GM12878 (cell line): ENCODE data around the gene KLHL3. TPM values are rescaled to one million over a fixed set of nuclear protein-coding genes. Genes with fewer than 3 reads are reported as not detected.

Source experiments
- ATAC-seq: fragments of 200-7000 bp; cut with Tn5 transposase; 3 replicates; pipeline ENCODE4 v1.9.1; 2020; ENCODE audit warnings: mild to moderate bottlenecking, moderate library complexity
- BruUV-seq: library from RNA; stranded (reverse); fragments of 400-500 nt; replicated peaks from 2 replicates; lab custom pipeline; 2021; lab: Mats Ljungman, UMichigan
- CTCF ChIA-PET: fragments of 300-600 bp; sonication (Branson Sonifier 250); formaldehyde crosslinking; extraction: SDS; loops from one replicate; lab custom pipeline; 2021; ENCODE audit warnings: inconsistent platforms; lab: Yijun Ruan, JAX
- POLR2A ChIA-PET: fragments of 350-600 bp; formaldehyde crosslinking; extraction: SDS; loops from one replicate; lab custom pipeline; 2021; ENCODE audit warnings: inconsistent platforms; lab: Charles Lee
- RAD21 ChIA-PET: fragments of 300-600 bp; sonication (Branson Sonifier 250); formaldehyde crosslinking; loops from one replicate; lab custom pipeline; 2023; ENCODE audit warnings: antibody characterized with exemption; ENCODE audit not compliant: unreplicated experiment; lab: Charles Lee
- SMC1A ChIA-PET: fragments of 300-600 bp; sonication (Branson Sonifier 250); formaldehyde crosslinking; loops from one replicate; lab custom pipeline; 2023; ENCODE audit not compliant: unreplicated experiment, uncharacterized antibody; lab: Charles Lee
- DNase-seq: peaks from one replicate; pipeline ENCODE4 v3.0.0-alpha.2; 2011; ENCODE audit warnings: low read depth, low spot score
- FAIRE-seq: peaks from 3 replicates; lab custom pipeline; 2011; peaks lifted over from hg19 to GRCh38; lab: Jason Lieb, UNC
- H2AFZ ChIP-seq: 2 replicates; pipeline ENCODE4 v1.6.0; 2011; ENCODE audit warnings: low read depth, low read length, control low read depth; ENCODE audit not compliant: control insufficient read depth
- H3K27ac ChIP-seq: 2 replicates; pipeline ENCODE4 v1.5.1; 2011; ENCODE audit warnings: control low read depth; ENCODE audit not compliant: control insufficient read depth, insufficient read depth
- H3K27me3 ChIP-seq, 2 experiments: replicated peaks in 1 of 2; 2 replicates each; pipeline versions ENCODE4 v1.6.0 to v1.6.1; 2011; ENCODE audit warnings: low read length in 1 of 2; ENCODE audit not compliant: control insufficient read depth in 2 of 2, insufficient read depth in 2 of 2
- H3K36me3 ChIP-seq, 2 experiments: 2 replicates each; pipeline ENCODE4 v1.5.1; 2011; ENCODE audit warnings: low read length in 1 of 2; ENCODE audit not compliant: control insufficient read depth in 2 of 2, insufficient read depth in 2 of 2
- H3K4me1 ChIP-seq: 2 replicates; pipeline ENCODE4 v1.6.1; 2011; ENCODE audit warnings: mild to moderate bottlenecking, low read length, moderate library complexity, mixed read lengths; ENCODE audit not compliant: control insufficient read depth, insufficient read depth
- H3K4me2 ChIP-seq: 2 replicates; pipeline ENCODE4 v1.6.0; 2011; ENCODE audit warnings: control low read depth; ENCODE audit not compliant: control insufficient read depth, insufficient read depth
- H3K4me3 ChIP-seq: fragments of 200-600 bp; sonication (generic); 2 replicates; pipeline ENCODE4 v1.5.1; 2016
- H3K79me2 ChIP-seq: 2 replicates; pipeline ENCODE4 v1.6.0; 2011; ENCODE audit warnings: low read length; ENCODE audit not compliant: control insufficient read depth, insufficient read depth
- H3K9ac ChIP-seq: 2 replicates; pipeline ENCODE4 v1.8.0; 2011; ENCODE audit warnings: low read length, control low read depth, mixed read lengths; ENCODE audit not compliant: control insufficient read depth, insufficient read depth
- H3K9me3 ChIP-seq: replicated peaks from 3 replicates; pipeline ENCODE4 v1.5.1; 2011; ENCODE audit warnings: mild to moderate bottlenecking, low read length; ENCODE audit not compliant: control insufficient read depth, insufficient read depth
- H4K20me1 ChIP-seq: 2 replicates; pipeline ENCODE4 v1.6.0; 2011; ENCODE audit not compliant: control insufficient read depth, insufficient read depth
- ATF7 ChIP-seq: fragments of 450-650 bp; IDR thresholded peaks from 2 replicates; pipeline ENCODE4 v1.6.1; 2016; ENCODE audit warnings: low read depth, mild to moderate bottlenecking
- BCLAF1 ChIP-seq: fragments of 450-650 bp; IDR thresholded peaks from 2 replicates; pipeline ENCODE4 v1.6.1; 2017; ENCODE audit warnings: antibody characterized with exemption, mild to moderate bottlenecking, moderate library complexity
- ETV6 ChIP-seq, 2 experiments: fragments of 450-650 bp in 1 of 2; IDR thresholded peaks in 1 of 2; conservative IDR thresholded peaks in 1 of 2; 2 replicates each; pipeline ENCODE4 v1.6.1; 2014; ENCODE audit warnings: antibody characterized with exemption in 1 of 2, borderline replicate concordance in 1 of 2, low read depth in 1 of 2, mild to moderate bottlenecking in 1 of 2, moderate library complexity in 1 of 2
- HDAC6 ChIP-seq: fragments of 200-600 bp; sonication (generic); IDR thresholded peaks from one replicate; pipeline ENCODE4 v1.8.0; 2017; ENCODE audit warnings: antibody characterized with exemption; ENCODE audit not compliant: unreplicated experiment
- PAX5 ChIP-seq: IDR thresholded peaks from 2 replicates; pipeline ENCODE4 v1.6.1; 2011; ENCODE audit warnings: low read depth, low read length, borderline replicate concordance
- SP1 ChIP-seq: IDR thresholded peaks from one replicate; pipeline ENCODE4 v1.6.1; 2011; ENCODE audit warnings: low read depth, low read length
- SUZ12 ChIP-seq: fragments of 200-600 bp; sonication (generic); IDR thresholded peaks from one replicate; pipeline ENCODE4 v1.6.1; 2018; ENCODE audit warnings: antibody characterized with exemption, mild to moderate bottlenecking; ENCODE audit not compliant: unreplicated experiment
- USF2 ChIP-seq: IDR thresholded peaks from 2 replicates; pipeline ENCODE4 v1.6.1; 2011; ENCODE audit warnings: low read depth, low read length, improper control_type of control experiment, borderline replicate concordance
- WGBS: methylation state at CpG from one replicate; pipeline ENCODE4 v1.1.6; 2016; ENCODE audit warnings: low lambda C conversion rate; ENCODE audit not compliant: insufficient replicate concordance, insufficient coverage; ENCODE audit errors: missing lambda C conversion rate; 5-methylcytosine and 5-hydroxymethylcytosine counted together
- in situ Hi-C: fragments of 300-500 bp; cut with MboI; formaldehyde crosslinking; loops from 9 replicates; pipeline ENCODE4 v1.14.3; 2018; ENCODE audit warnings: mixed read lengths
- intact Hi-C: fragments of 100-400 bp; cut with micrococcal nuclease; formaldehyde crosslinking; loops from one replicate; pipeline ENCODE4 v1.14.2; 2022; ENCODE audit not compliant: unreplicated experiment
- polyA plus RNA-seq, 11 experiments: library from polyadenylated mRNA; depleted of rRNA in 4 of 11; unstranded in 6 of 11; stranded (reverse) in 5 of 11; fragments of >200 nt; fragmentation: Nextera tagmentation in 4 of 11; fragmentation: Illumina TruSeq in 1 of 11; extraction: Ambion mirVana in 4 of 11; extraction: Trizol in 1 of 11; gene quantifications; 1 replicate in 1 of 11; 2 replicates in 10 of 11; pipeline versions ENCODE4 v1.2.1 to v1.2.3, GENCODE V29; 2011 to 2016; ENCODE audit warnings: inconsistent platforms in 2 of 11, missing spikeins in 2 of 11, low read depth in 1 of 11
- total RNA-seq, 4 experiments: library from RNA; depleted of rRNA in 3 of 4; stranded (reverse); fragments of >200 nt in 3 of 4; fragmentation: Illumina TruSeq in 1 of 4; extraction: Trizol in 1 of 4; gene quantifications; 2 replicates each; pipeline versions ENCODE4 v1.2.1 to v1.2.3, GENCODE V29; 2013 to 2021
- TF ChIP-seq, protein P1 (sequence below): fragments of 450-650 bp; IDR thresholded peaks from 2 replicates; pipeline ENCODE4 v1.6.1; 2016; ENCODE audit warnings: mild to moderate bottlenecking
- TF ChIP-seq, protein P2 (sequence below): fragments of 450-650 bp; IDR thresholded peaks from 2 replicates; pipeline ENCODE4 v1.6.1; 2017; ENCODE audit warnings: mild to moderate bottlenecking, low read depth, inconsistent platforms; ENCODE audit not compliant: poor library complexity, severe bottlenecking
- TF ChIP-seq, protein P3 (sequence below): fragments of 150-350 bp; IDR thresholded peaks from 2 replicates; pipeline ENCODE4 v1.6.1; 2016; ENCODE audit warnings: low read depth, low read length

The KLHL3 gene
- total and polyA plus RNA-seq, 10 of the 15 experiments (the other 5 are each of a cell fraction or from before 2014, with no cell fraction given): 1.7 to 11.7 (median 5.6) TPM

GRCh38 chr5:137693307-137693950, 42.5 kb downstream of the KLHL3 start:
- H3K27me3 ChIP-seq: no peaks in the 10 kb centered on the region
- DNase-seq (no peak), ATAC-seq (no peak), FAIRE-seq (no peak)
- RAD21 ChIA-PET: interaction anchor here (0.7 kb wide), 1 partner anchor 387 kb away, joined by 3 read pairs; no protein-coding TSS in a partner anchor
- no peak overlapping the region for H2AFZ ChIP-seq
- 75% methylated on average over 1 of the region's 1 CpG for WGBS
- H3K4me3 ChIP-seq: no peak overlapping the region
- in situ Hi-C loops (no loop called here), intact Hi-C loops (no loop called here)
- no peaks in the 10 kb centered on the region for H3K9me3 ChIP-seq
- H3K27ac ChIP-seq: no peak overlapping the region
- no TSS peak for BruUV-seq
- POLR2A ChIA-PET: interaction anchor here (0.5 kb wide), 1 partner anchor 13 kb away, joined by 3 read pairs; no protein-coding TSS in a partner anchor
- no peaks in the 10 kb centered on the region for H3K79me2 ChIP-seq
- H3K4me1 ChIP-seq: peaks cover 7% of the 10 kb centered on the region
- H3K4me2 ChIP-seq: no peak overlapping the region
- no peaks in the 10 kb centered on the region for H4K20me1 ChIP-seq
- no peak overlapping the region for H3K9ac ChIP-seq
- CTCF ChIA-PET: interaction anchor here (1.9 to 5.9 kb wide), 2 partner anchors 34 to 49 kb away, joined by 5 to 32 read pairs; no protein-coding TSS in a partner anchor
- SMC1A ChIA-PET: interaction anchor here (0.7 to 1.8 kb wide), 6 partner anchors 8 to 49 kb away, joined by 3 to 7 read pairs (median 4); no protein-coding TSS in a partner anchor
- peaks cover 0 to 2% of the 10 kb centered on the region in 2 experiments; a peak in 1 of 4 replicates for H3K36me3 ChIP-seq
- no peak for TF ChIP-seq SP1
- TF ChIP-seq HDAC6: no peak
- TF ChIP-seq, protein P1, sequence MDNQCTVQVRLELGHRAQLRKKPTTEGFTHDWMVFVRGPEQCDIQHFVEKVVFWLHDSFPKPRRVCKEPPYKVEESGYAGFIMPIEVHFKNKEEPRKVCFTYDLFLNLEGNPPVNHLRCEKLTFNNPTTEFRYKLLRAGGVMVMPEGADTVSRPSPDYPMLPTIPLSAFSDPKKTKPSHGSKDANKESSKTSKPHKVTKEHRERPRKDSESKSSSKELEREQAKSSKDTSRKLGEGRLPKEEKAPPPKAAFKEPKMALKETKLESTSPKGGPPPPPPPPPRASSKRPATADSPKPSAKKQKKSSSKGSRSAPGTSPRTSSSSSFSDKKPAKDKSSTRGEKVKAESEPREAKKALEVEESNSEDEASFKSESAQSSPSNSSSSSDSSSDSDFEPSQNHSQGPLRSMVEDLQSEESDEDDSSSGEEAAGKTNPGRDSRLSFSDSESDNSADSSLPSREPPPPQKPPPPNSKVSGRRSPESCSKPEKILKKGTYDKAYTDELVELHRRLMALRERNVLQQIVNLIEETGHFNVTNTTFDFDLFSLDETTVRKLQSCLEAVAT: no peak
- no peak for TF ChIP-seq SUZ12
- no peak for TF ChIP-seq BCLAF1
- no peak for TF ChIP-seq ETV6 (conservative IDR thresholded peaks at IDR 0.05 in 1 of 2, IDR thresholded peaks at IDR 0.05 in 1 of 2; ENCODE audit: borderline replicate concordance in 1 of 2, low read depth in 1 of 2)
- TF ChIP-seq, protein P2, sequence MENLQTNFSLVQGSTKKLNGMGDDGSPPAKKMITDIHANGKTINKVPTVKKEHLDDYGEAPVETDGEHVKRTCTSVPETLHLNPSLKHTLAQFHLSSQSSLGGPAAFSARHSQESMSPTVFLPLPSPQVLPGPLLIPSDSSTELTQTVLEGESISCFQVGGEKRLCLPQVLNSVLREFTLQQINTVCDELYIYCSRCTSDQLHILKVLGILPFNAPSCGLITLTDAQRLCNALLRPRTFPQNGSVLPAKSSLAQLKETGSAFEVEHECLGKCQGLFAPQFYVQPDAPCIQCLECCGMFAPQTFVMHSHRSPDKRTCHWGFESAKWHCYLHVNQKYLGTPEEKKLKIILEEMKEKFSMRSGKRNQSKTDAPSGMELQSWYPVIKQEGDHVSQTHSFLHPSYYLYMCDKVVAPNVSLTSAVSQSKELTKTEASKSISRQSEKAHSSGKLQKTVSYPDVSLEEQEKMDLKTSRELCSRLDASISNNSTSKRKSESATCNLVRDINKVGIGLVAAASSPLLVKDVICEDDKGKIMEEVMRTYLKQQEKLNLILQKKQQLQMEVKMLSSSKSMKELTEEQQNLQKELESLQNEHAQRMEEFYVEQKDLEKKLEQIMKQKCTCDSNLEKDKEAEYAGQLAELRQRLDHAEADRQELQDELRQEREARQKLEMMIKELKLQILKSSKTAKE: no peak
- no peak for TF ChIP-seq ATF7
- no peak for TF ChIP-seq USF2
- no peak for TF ChIP-seq PAX5
- TF ChIP-seq, protein P3, sequence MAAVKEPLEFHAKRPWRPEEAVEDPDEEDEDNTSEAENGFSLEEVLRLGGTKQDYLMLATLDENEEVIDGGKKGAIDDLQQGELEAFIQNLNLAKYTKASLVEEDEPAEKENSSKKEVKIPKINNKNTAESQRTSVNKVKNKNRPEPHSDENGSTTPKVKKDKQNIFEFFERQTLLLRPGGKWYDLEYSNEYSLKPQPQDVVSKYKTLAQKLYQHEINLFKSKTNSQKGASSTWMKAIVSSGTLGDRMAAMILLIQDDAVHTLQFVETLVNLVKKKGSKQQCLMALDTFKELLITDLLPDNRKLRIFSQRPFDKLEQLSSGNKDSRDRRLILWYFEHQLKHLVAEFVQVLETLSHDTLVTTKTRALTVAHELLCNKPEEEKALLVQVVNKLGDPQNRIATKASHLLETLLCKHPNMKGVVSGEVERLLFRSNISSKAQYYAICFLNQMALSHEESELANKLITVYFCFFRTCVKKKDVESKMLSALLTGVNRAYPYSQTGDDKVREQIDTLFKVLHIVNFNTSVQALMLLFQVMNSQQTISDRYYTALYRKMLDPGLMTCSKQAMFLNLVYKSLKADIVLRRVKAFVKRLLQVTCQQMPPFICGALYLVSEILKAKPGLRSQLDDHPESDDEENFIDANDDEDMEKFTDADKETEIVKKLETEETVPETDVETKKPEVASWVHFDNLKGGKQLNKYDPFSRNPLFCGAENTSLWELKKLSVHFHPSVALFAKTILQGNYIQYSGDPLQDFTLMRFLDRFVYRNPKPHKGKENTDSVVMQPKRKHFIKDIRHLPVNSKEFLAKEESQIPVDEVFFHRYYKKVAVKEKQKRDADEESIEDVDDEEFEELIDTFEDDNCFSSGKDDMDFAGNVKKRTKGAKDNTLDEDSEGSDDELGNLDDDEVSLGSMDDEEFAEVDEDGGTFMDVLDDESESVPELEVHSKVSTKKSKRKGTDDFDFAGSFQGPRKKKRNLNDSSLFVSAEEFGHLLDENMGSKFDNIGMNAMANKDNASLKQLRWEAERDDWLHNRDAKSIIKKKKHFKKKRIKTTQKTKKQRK: no peak
